Kidney capillary endothelial cell (primary cell): Measurements from ENCODE around the gene OR52H1.
"Not testable (repeated sequence)": the region's sequence is repeated elsewhere in the genome, so short reads cannot be mapped to it uniquely, and the experiment has no call there.

ENCODE experiments used
- DNase-seq: peaks from one replicate; pipeline ENCODE4 v3.0.0-alpha.2; 2018; ENCODE audit warnings: low spot score

Gene OR52H1

DNA sequence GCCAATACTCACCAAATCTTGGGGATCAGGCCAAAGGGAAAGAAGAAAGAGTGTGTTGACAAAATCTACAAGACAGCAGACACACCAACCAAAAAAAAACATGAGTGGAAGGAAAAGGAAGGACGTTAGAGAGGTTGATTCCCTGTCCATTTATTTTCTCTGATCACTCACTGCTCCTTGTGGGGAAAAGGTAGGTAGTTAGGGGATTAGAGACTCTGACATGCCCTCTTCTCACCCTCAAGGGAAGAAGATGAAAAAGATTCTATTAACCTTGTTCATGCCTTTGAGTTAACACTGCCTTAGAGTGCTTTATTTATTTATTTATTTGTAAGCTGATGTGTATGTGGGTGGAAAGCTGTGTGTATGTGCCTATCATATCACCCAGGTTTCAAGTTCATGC, at the start of gene OR52H1:
TSS of gene OR52H1 (minus strand) at position 101 of the 400 bp plus-strand sequence. CDS start 3,035 bp downstream, outside the sequence.
- DNase-seq = no peak

DNA sequence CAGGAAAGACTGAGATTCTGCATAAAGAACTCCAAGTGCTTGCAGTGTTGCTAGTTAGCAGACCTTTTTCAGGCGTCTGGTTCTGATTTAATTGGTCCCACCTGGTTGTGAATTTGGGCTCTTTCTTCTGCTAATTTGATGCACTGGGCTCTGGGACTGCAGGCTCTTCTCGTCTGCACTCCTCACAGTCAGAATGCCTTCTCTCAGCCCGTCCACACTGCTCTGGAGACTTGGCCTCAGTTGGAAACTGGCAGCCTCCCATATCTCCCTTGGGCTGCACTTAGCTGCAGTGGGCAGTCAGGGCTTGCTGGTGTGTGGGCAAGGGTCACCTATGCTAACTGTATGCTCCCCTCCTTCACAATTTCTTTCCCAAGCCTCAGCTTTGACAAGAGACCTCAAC, 49.6 kb upstream of the OR52H1 start:
- DNase-seq = no peak

DNA sequence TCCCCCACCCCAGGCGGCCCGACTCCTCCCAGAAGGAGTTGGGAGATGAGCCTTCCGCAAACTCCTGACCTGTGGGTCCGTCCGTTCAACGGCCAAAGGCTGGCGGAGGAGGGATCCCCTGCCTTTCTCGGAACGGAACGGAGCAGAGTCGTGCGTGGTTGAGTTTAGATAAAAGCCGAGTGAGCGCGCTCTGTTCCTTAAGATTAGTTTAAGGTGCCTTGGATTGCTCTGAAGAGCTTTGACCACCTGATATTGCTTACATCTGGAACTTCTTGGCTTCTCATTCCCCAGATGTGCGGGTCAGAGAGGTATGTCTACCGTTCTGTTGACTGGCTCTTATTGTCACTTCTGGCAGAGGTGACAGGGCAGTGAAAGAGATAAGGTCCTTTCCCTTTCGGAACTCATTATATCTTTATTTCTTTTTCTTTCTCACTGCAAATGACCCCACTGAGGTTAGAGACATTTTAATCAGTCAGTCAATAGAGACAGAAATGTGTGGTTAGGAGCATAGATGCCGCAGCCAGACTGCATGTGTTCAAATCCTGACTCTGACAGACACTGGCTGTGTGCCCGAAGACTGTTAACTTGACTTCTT, 48.4 kb upstream of the OR52H1 start, which contains the start of gene TRIM6:
TSS of gene TRIM6 (plus strand) at position 31 of the 595 bp plus-strand sequence. CDS start at position 292, 261 bp downstream.
- DNase-seq = peak; percentile 10

DNA sequence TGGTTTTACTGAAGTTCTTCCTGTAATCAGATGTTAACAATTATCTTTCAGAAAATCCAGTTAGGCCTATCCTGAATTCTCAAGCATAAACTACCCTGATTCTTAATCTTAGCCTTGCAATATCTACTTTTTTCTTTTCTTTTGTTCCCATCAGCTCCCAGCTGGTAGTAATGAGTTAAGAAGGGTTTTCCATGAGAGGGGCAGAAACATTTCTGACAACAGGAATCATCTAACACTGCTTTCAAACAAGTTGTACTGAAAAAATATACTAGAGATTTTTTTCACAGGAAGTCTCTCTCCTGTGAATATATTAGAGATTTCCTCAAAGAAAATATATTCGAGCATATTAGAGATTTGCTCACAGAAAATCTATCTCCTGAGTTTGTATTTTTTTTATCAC, 44.8 kb upstream of the OR52H1 start:
- no peak for DNase-seq

DNA sequence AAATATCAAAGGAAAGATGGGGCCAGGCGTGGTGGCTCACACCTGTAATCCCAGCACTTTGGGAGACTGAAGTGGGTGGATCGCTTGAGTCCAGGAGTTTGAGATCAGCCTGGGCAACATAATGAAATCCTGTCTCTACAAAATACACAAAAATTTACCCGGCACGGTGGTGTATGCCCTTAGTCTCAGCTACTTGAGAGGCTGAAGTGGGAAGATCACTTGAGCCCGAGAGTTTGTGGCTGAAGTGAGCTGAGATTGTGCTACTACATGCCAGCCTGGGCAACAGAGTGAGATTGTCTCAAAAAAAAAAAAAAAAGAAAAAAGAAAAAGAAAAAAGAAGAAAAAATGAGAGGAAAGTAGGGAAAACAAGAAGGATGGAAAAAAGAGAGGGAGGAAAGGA, 44.3 kb upstream of the OR52H1 start:
- no peak for DNase-seq

DNA sequence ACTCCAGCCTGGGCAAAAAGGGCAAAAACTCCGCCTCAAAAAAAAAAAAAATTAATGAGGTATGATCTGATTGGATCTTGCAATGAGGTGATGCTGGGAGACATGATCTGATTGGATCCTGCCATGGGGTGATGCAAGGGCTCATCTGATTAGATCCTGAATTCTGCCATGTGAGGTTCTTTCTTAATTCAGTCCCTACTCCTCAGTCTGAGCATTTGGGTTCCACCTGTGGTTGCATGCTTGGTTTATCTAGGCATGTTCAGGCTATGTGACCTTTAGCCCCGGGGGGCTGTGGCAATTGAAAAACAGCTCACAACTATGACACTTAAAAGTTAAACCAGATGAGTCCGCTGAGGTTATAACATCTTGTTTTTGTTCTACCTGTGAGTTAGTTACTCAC, 43.3 kb upstream of the OR52H1 start:
- DNase-seq = no peak

DNA sequence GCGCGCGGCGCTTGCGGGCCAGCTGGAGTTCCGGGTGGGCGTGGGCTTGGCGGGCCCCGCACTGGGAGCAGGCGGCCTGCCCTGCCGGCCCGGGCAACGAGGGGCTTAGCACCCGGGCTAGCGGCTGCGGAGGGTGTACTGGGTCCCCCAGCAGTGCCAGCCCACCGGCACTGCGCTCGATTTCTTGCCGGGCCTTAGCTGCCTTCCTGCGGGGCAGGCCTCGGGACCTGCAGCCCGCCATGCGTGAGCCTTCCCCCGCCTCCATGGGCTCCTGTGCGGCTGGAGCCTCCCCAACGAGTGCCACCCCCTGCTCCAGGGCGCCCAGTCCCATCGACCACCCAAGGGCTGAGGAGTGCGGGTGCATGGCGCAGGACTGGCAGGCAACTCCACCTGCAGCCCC, 41.6 kb upstream of the OR52H1 start:
- DNase-seq = not testable (repeated sequence)

DNA sequence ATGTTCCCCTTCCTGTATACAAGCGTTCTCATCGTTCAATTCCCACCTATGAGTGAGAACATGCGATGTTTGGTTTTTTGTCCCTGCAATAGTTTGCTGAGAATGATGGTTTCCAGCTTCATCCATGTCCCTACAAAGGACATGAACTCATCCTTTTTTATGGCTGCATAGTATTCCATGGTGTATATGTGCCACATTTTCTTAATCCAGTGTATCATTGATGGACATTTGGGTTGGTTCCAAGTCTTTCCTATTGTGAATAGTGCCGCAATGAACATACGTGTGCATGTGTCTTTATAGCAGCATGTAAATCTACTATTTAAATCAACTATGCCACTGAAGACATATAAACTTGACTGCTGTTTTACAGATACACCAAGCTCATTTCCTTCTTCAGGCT, 36.1 kb upstream of the OR52H1 start:
- not testable (repeated sequence) for DNase-seq

DNA sequence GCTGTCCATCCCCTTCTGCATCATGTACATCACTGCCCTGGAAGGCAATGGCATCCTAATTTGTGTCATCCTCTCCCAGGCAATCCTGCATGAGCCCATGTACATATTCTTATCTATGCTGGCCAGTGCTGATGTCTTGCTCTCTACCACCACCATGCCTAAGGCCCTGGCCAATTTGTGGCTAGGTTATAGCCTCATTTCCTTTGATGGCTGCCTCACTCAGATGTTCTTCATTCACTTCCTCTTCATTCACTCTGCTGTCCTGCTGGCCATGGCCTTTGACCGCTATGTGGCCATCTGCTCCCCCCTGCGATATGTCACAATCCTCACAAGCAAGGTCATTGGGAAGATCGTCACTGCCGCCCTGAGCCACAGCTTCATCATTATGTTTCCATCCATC, 32.7 kb upstream of the OR52H1 start:
- DNase-seq = no peak

DNA sequence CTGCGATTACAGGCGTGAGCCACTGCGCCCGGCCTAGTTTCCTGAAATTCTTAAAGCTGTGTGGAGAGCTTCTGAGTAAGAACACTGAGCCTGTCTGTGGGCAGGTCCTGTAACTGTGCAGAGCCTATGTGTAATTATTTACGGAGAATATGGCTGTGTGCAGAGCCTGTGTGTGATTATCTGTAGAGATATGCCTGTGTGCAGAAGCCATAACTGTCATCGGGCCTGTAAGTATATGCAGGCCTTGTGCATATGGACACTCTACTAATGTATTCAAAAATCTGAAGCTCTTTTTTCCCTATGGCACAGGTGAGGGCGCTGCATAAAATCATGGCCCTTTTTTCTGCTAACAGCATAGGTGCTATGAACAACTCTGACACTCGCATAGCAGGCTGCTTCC, 32.2 kb upstream of the OR52H1 start, which contains the start of gene OR52B6:
TSS of gene OR52B6 (plus strand) at position 301 of the 400 bp plus-strand sequence. CDS start at position 301, 0 bp downstream.
- DNase-seq = no peak

DNA sequence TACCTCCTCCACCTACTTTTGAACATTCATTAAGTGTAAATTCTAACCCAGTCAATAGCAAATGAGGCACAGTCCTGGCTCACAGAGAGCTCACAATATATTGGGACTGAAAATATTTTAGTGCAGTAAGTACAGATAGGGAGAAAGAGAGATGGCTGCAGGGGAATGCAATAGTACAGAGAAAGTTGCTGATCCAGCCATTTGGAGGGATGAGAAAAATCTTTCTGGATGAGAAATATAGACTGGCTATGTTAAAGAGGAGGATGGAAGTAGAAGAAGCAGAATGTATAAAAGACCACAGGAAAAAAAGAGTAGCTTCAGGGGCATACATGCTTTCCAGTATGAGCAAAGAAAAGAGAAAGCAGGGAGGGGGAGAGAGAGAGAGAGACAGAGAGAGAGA, 28.8 kb upstream of the OR52H1 start:
- DNase-seq = no peak

DNA sequence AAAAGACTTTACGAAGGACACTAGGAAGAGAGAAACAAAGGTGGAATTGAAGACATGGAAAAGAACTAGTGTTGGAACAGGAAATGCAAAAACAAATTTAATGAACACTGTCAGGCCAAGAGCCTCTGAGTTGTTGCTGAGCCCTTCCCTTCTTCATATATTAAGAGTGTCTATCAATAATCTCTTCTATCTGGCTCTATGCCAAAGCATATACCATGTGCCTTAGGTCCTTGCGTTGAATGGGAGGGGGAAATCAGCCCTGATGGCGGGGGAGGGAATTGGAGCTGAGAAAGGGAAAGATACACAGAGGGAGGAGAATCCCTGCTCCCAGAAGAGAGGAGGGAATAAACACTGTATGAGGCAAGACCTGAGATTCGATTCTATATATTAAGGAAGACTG, 26.8 kb upstream of the OR52H1 start:
- no peak for DNase-seq

DNA sequence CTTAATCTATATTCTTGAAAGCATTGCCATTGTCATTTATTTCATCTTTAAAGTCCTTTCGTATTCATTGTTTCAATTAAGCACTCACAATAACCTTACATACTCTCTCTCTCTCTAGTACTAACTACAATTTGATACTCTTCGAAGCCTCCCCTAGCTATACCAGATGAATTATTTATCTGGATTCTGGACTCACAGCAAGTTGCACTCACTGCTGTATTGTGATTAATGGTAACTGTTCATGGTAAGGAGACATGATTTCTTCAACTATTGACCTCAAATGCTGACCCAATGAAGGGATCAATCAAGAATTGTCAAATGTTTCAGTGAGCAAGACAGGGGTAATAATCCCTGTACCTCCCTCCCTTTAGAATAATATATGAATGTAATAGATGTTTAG, 26.3 kb upstream of the OR52H1 start:
- DNase-seq = no peak

DNA sequence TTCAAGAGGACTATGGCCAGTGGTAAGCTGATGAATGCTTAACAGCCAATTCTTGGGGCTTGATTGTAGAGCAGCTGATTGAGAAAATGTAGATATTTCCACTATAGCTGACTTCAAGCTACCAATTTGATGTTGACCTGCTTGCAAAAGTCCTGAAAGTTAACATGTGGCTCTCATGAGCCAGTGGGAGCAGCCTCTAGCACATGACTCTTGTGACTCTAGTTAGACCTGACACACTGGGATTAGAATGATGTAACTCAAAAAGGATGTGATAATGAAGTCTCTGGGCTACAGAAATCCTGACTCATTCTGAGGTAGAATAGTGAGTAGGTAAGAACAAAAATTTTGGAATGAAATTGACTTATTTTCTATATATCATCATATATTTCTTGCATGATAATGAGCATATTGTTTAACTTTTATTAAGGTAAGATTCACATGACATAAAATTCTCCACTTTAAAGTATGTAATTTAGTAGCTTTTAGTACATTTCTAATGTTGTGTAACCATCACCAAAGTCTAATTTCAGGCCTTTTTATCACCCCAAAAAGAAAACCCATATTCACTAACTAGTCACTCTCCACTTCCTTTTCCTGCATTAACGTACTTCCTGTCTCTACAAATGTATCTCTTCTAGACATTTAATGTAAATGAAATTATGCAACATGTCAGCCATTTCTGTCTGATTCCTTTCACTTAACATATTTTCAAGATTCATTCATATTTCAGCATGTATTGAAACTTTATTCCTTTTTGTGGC, 16.1 kb upstream of the OR52H1 start:
- DNase-seq = peak; percentile 29

DNA sequence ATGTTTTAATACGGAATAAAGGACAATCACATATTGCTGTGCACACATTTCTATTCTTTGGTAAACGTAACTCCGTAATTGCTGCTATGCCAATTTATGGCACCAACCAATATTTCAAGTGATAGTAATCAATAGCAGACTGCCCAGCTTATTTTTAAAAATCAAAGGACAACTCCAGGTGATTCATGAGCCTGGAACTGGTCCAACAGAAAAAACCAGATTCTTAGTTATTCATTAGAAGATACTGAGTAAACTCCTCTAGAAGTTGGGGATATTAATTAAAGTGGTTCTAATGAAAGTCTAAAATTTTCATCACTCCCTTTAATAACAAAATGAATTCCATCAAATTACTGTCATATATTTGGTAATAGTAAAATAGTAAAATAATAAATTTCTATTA, 9.4 kb upstream of the OR52H1 start:
- no peak for DNase-seq

DNA sequence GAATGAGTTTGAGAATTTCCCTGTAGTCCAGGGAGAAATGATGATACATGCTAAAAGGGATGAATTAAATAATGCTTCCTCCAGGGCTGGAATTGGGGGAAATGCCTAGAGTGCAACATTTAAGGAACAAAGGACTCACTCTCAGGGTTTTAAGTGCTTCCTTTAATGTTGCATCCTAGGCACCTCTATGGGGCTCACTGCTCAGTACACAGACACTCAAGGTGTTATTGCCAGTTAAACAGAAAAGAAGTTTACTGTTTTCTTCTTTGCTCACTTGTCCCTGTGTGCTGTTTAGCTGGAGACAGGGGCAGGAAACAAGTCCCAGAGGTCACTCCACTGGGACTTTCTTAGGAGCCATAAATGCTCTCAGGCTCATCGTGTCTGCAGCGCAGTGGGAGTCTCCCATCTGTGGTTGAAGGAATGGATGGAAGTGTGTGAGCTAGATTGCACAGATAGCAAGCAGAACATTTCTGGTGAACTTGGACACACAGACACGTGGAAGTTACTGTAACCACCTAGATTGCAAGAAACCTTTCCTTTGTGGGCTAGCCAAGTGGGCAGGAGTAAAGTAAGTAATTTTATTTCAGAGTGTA, 8.4 kb upstream of the OR52H1 start:
- DNase-seq = no peak

DNA sequence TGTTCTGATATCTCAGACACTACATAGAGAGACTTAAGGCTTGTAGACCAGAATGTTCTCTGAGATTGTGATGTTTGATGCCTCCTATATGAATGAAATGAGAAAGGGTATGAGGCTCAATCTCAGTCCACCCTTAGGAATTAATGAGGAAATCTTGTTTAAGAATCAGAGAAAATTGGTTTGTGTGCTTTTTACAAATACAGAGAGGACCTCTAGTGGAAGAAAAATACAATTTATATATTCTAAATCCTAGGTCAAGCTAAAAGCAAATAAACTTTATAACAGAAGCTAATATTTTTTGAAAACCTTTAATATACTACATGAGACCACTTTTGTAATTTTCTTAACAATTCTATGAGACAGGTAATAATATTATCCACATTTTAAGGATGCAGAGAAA, 5.0 kb upstream of the OR52H1 start:
- peak; percentile 17 for DNase-seq

DNA sequence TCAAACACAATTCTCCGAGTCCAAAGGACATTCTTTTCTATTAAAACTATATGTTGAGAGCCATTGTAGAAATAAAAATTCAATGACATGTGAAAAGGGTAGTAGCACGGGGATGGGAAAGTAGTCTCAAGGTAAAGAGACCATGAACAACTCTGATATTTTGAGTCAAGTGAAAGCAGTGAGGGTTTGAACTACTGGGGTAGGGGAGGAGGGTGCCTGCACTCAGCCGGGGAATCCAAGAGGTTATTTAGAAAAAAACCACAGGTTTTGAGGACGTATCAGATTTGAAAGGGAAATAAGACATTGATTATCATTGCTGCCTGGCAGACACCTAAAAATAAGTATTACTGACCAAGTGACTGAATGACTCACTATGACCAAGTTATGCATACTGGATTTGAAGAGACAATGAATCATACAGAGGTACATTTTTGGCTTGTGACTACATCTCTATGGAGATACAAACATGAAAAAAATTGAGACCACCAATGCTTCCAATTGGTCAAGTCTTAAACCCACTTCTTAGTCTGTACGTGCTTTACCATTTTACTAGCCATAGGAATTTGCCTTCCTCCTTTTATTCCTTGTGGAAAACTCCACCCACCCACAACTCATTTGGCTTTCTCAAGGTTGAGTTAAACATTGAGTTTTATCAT, 2.2 kb upstream of the OR52H1 start:
- DNase-seq = peak; percentile 74

DNA sequence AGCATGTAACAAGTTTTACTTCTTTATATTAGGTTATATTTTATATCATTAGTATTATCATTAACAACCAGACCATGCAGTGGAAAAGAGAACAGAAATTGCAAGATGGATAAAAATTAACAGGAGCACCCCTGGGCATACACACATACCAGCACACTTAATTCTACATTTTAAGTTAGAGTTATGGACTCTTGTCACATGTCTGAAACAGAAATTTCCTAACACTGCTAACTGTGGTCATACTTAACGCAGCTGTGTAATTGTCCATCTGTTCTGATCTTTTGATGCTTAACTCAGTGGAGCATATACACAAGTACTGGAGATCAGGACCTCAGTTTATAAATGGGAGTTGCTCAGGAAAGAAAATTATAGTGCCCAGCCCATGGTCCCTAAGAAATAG, 358 bp downstream of the OR52H1 start:
- DNase-seq = no peak

DNA sequence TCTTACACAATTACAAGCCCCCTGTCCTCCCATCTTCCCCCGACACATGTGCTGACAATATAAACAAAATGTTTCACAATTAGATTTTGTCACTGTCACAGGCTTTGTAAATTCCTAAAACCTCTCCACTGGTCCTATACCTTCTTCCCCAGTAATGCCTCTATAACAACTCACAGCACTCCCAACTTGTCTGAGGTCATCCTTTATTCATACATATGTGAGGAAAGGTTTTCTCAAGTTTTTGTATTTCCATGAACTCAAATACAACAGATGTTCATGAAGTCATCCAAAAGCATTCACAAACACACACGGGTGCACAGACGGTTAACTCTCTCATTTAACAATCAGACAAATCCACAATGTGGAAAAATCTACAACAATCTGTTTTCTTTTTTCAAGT, 1.9 kb downstream of the OR52H1 start:
- no peak for DNase-seq

DNA sequence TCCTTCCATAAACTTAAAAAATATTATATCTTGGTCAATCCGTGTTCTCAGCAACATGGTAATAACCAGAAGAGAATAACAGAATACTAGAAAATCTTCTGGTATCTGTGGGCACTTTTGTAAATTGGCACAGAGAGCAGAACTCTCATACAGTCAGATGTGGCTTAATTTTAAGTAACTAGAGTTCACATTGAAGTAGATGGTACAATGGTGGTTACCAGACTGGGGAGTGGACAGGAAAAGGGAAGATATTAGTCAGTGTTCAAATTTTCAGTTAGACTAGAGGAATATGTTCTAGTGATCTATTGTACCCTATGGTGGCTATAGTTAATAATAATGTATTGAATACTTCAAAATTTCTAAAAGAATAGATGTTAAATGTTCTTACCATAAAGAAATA, 6.9 kb downstream of the OR52H1 start:
- no peak for DNase-seq

DNA sequence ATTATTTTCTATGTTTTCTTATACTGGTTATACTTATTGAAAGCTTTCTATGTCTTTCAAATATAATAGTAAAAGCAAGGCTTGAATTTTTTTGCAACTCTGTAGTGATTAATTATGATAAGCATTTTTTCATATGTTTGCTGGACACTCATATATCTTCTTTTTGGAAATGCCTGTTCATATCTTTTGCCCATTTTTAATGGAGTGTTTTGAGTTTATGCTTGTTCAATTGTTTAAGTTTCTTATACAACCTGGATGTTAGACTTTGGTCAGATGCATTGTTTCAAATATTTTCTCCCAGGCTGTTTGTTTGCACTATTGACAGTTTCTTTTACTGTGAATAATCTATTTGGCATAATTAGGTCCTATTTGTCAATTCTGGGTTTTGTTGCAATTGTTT, 11.9 kb downstream of the OR52H1 start:
- no peak for DNase-seq

DNA sequence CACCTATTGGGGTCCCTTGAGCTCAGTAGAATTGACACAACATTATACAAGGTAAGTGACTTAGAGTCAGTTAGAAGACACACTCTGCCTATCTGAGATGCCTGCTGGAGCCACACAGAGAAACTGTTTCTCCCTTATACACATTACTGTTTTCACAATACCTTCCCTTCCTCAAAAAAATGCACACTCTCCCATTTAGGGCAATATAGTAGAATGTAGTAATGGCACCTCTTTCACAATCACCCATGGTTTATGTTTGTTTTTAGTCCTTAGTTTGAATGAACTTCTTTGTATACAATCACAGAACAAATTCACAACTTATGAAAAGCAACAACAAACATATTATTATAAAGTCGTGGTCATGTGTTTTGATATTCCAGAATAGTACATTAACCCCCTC, 14.3 kb downstream of the OR52H1 start:
- DNase-seq = no peak
